HCT116 (cell line): ENCODE data around the gene MYO16. TPM values are rescaled to one million over a fixed set of nuclear protein-coding genes. Genes with fewer than 3 reads are reported as not detected.
A peak's percentile ranks its signal among the peaks of the same experiment; 100 is the strongest.

Experiments used
- ATAC-seq: fragments of 200-7000 bp; cut with Tn5 transposase; 2 replicates; pipeline ENCODE4 v1.9.1; 2020; ENCODE audit warnings: mild to moderate bottlenecking, moderate library complexity
- BruUV-seq: library from RNA; stranded (reverse); fragments of 400-500 nt; replicated peaks from 2 replicates; lab custom pipeline; 2021; lab: Mats Ljungman, UMichigan
- CTCF ChIA-PET: fragments of 300-600 bp; sonication (Branson Sonifier 250); formaldehyde crosslinking; loops from one replicate; lab custom pipeline; 2021; ENCODE audit warnings: antibody characterized with exemption; lab: Charles Lee
- POLR2A ChIA-PET: fragments of 300-600, 350-600 bp; sonication (Branson Sonifier 250); formaldehyde crosslinking; loops from one replicate; lab custom pipeline; 2021; ENCODE audit warnings: antibody characterized with exemption; lab: Charles Lee
- RAD21 ChIA-PET, 2 experiments: fragments of 300-600 bp; sonication (Branson Sonifier 250); formaldehyde crosslinking; loops; one replicate each; lab custom pipeline; 2023; ENCODE audit warnings: low total read pairs in 2 of 2; ENCODE audit not compliant: uncharacterized antibody in 2 of 2, unreplicated experiment in 2 of 2, low non-redundant PET in 1 of 2; lab: Charles Lee
- DNase-seq: peaks from one replicate; pipeline ENCODE4 v3.0.0-alpha.2; 2010; ENCODE audit warnings: low read depth, low spot score
- H2AFZ ChIP-seq: fragments of 200-600 bp; shearing (Covaris generic), sonication (generic); 2 replicates; pipeline ENCODE4 v1.6.1; 2017; ENCODE audit warnings: low read depth, mixed run types, mixed read lengths, antibody characterized with exemption, low read length; ENCODE audit not compliant: poor library complexity, severe bottlenecking
- H3K27ac ChIP-seq: 2 replicates; pipeline ENCODE4 v1.5.1; 2012; ENCODE audit warnings: low read depth, low read length
- H3K27me3 ChIP-seq: fragments of 200-600 bp; sonication (generic); 2 replicates; pipeline ENCODE4 v1.6.1; 2016; ENCODE audit warnings: mixed run types, low read length, mixed read lengths; ENCODE audit not compliant: insufficient read depth
- H3K36me3 ChIP-seq, 2 experiments: fragments of 200-500 bp in 1 of 2; fragments of 200-600 bp in 1 of 2; sonication (Bioruptor generic) in 1 of 2; sonication (generic) in 1 of 2; 2 replicates each; pipeline versions ENCODE4 v1.5.1 to v1.6.1; 2014 to 2016; ENCODE audit warnings: low read length in 2 of 2, inconsistent platforms in 1 of 2, mixed read lengths in 1 of 2, mixed run types in 1 of 2; ENCODE audit not compliant: insufficient read depth in 2 of 2, control insufficient read depth in 1 of 2
- H3K4me1 ChIP-seq, 2 experiments: fragments of 200-600 bp in 1 of 2; sonication (generic) in 1 of 2; 2 replicates each; pipeline versions ENCODE4 v1.5.1 to v1.6.1; 2012 to 2017; ENCODE audit warnings: low read length in 2 of 2, inconsistent platforms in 1 of 2, mild to moderate bottlenecking in 1 of 2, mixed read lengths in 1 of 2, mixed run types in 1 of 2, moderate library complexity in 1 of 2; ENCODE audit not compliant: insufficient read depth in 2 of 2, control insufficient read depth in 1 of 2
- H3K4me2 ChIP-seq: fragments of 200-600 bp; sonication (generic); 2 replicates; pipeline ENCODE4 v1.6.1; 2017; ENCODE audit warnings: mixed run types, low read length, mixed read lengths
- H3K4me3 ChIP-seq, 2 experiments: fragments of 200-600 bp in 1 of 2; sonication (generic) in 1 of 2; replicated peaks in 1 of 2; 2 replicates each; pipeline ENCODE4 v1.5.1; 2011 to 2016; ENCODE audit warnings: low read length in 2 of 2, control low read depth in 1 of 2, low read depth in 1 of 2, mild to moderate bottlenecking in 1 of 2, mixed read lengths in 1 of 2, mixed run types in 1 of 2
- H3K79me2 ChIP-seq: fragments of 200-600 bp; sonication (generic); 2 replicates; pipeline ENCODE4 v1.6.1; 2017; ENCODE audit warnings: mild to moderate bottlenecking, mixed run types, low read length, moderate library complexity, mixed read lengths; ENCODE audit not compliant: insufficient read depth
- H3K9ac ChIP-seq: fragments of 200-600 bp; sonication (generic); 2 replicates; pipeline ENCODE4 v1.6.1; 2016; ENCODE audit warnings: low read length, mixed read lengths
- H3K9me2 ChIP-seq: fragments of 200-600 bp; sonication (generic), shearing (Covaris generic); 2 replicates; pipeline ENCODE4 v1.6.1; 2017; ENCODE audit warnings: mixed run types, mild to moderate bottlenecking, moderate library complexity; ENCODE audit not compliant: insufficient read depth
- H3K9me3 ChIP-seq, 2 experiments: fragments of 200-500 bp in 1 of 2; fragments of 200-600 bp in 1 of 2; sonication (Bioruptor generic) in 1 of 2; sonication (generic) in 1 of 2; 2 replicates each; pipeline ENCODE4 v1.6.1; 2014 to 2017; ENCODE audit warnings: low read length in 2 of 2, mixed read lengths in 2 of 2, inconsistent platforms in 1 of 2, low read depth in 1 of 2, mild to moderate bottlenecking in 1 of 2, mixed run types in 1 of 2, moderate library complexity in 1 of 2; ENCODE audit not compliant: control insufficient read depth in 1 of 2, insufficient read depth in 1 of 2
- H4K20me1 ChIP-seq: fragments of 200-600 bp; sonication (generic), shearing (Covaris generic); 2 replicates; pipeline ENCODE4 v1.6.1; 2017; ENCODE audit warnings: mixed run types, mild to moderate bottlenecking, moderate library complexity; ENCODE audit not compliant: insufficient read depth
- EGR1 ChIP-seq: IDR thresholded peaks from 2 replicates; pipeline ENCODE4 v1.6.1; 2012; ENCODE audit warnings: low read depth
- EZH2phosphoT487 ChIP-seq: fragments of 200-600 bp; IDR thresholded peaks from 2 replicates; pipeline ENCODE4 v1.6.1; 2018; ENCODE audit warnings: antibody characterized with exemption, borderline replicate concordance
- FOSL1 ChIP-seq: IDR thresholded peaks from 2 replicates; pipeline ENCODE4 v1.6.1; 2012; ENCODE audit warnings: low read depth
- MAX ChIP-seq: IDR thresholded peaks from 2 replicates; pipeline ENCODE4 v1.6.1; 2012
- RAD21 ChIP-seq: IDR thresholded peaks from 2 replicates; pipeline ENCODE4 v1.6.1; 2012; ENCODE audit warnings: low read depth, mild to moderate bottlenecking
- SRF ChIP-seq: IDR thresholded peaks from 2 replicates; pipeline ENCODE4 v1.6.1; 2012; ENCODE audit warnings: low read depth
- ZNF274 ChIP-seq: fragments of 200-500 bp; sonication (Bioruptor generic); IDR thresholded peaks from 2 replicates; pipeline ENCODE4 v1.6.1; 2014; ENCODE audit warnings: mild to moderate bottlenecking, low read depth, low read length, inconsistent platforms
- intact Hi-C: fragments of 100-400 bp; cut with micrococcal nuclease; formaldehyde crosslinking; loops from 2 replicates; pipeline ENCODE4 v1.10.0; 2022
- total RNA-seq: library from RNA; stranded (reverse); gene quantifications from one replicate; pipeline ENCODE4 v1.2.1, GENCODE V29; 2021; ENCODE audit not compliant: unreplicated experiment

The MYO16 gene
- total RNA-seq, 1 experiment from 2014 or later, result 0.07 TPM

- H2AFZ ChIP-seq, result no peak overlapping the region
- no peaks in the 10 kb centered on the region for H3K79me2 ChIP-seq
- H3K27me3 ChIP-seq, result no peaks in the 10 kb centered on the region
- ChIA-PET POLR2A (interaction anchor here (1.1 kb wide), 1 partner anchor 10 kb away, joined by 4 read pairs; no protein-coding TSS in a partner anchor), CTCF (no interaction called here), RAD21 (no interaction called here)
- BruUV-seq, result no TSS peak
- no peak overlapping the region for H3K9ac ChIP-seq
- no peaks in the 10 kb centered on the region for H3K9me2 ChIP-seq
- no peaks in the 10 kb centered on the region for H3K36me3 ChIP-seq
- TF ChIP-seq EGR1 (no peak), RAD21 (no peak), ZNF274 (no peak)
- TF ChIP-seq, all 23 proteins: peak for 0
- intact Hi-C loops, result no loop called here
- Histone ChIP-seq H3K4me2 (no peak overlapping the region), H3K27ac (no peak overlapping the region), H4K20me1 (no peaks in the 10 kb centered on the region), H3K4me3 (no peak overlapping the region), H3K4me1 (peaks cover 0 to 8% of the 10 kb centered on the region in 2 experiments; a peak in 2 of 4 replicates), H3K9me3 (no peaks in the 10 kb centered on the region)
- ATAC-seq (no peak), DNase-seq (no peak)
Measured at GRCh38 chr13:108768035-108768434, 138.6 kb downstream of the MYO16 start.

- peaks cover 0 to 8% of the 10 kb centered on the region in 2 experiments; a peak in 2 of 4 replicates for H3K4me1 ChIP-seq
- ATAC-seq (peak; percentile 50; the same call in 1 of the 2 replicates), DNase-seq (no peak)
- H3K4me2 ChIP-seq, result peak overlapping the region; percentile 35
- ChIA-PET RAD21 (no interaction called here), CTCF (no interaction called here), POLR2A (no interaction called here)
- H3K36me3 ChIP-seq, result no peaks in the 10 kb centered on the region
- H3K9ac ChIP-seq, result no peak overlapping the region
- no peak overlapping the region for H3K27ac ChIP-seq
- H2AFZ ChIP-seq, result peak overlapping the region; percentile 79
- no TSS peak for BruUV-seq
- H3K27me3 ChIP-seq, result no peaks in the 10 kb centered on the region
- no peaks in the 10 kb centered on the region for H3K9me3 ChIP-seq
- no peaks in the 10 kb centered on the region for H3K9me2 ChIP-seq
- H4K20me1 ChIP-seq, result no peaks in the 10 kb centered on the region
- no peaks in the 10 kb centered on the region for H3K79me2 ChIP-seq
- no peak overlapping the region for H3K4me3 ChIP-seq
- TF ChIP-seq FOSL1, result 0 out of 2 replicates have a peak, but pooled peaks have one; percentile 7
- TF ChIP-seq EZH2phosphoT487, result no peak
- TF ChIP-seq RAD21, result no peak
- TF ChIP-seq SRF, result 0 out of 2 replicates have a peak, but pooled peaks have one; percentile 22
- TF ChIP-seq MAX, result 0 out of 2 replicates have a peak, but pooled peaks have one; percentile 19
- intact Hi-C loops, result no loop called here
Measured at GRCh38 chr13:108769213-108770070, 140.0 kb downstream of the MYO16 start.
